H1 (cell line): ENCODE data around the gene YEATS2. TPM values are rescaled to one million over a fixed set of nuclear protein-coding genes. Genes with fewer than 3 reads are reported as not detected.

Source experiments
- BCL11A ChIP-seq, 2 experiments: IDR thresholded peaks; one replicate each; pipeline ENCODE4 v1.6.1; 2011; ENCODE audit warnings: low read depth in 2 of 2, low read length in 2 of 2, mild to moderate bottlenecking in 2 of 2
- BRCA1 ChIP-seq: IDR thresholded peaks from 2 replicates; pipeline ENCODE4 v1.6.1; 2012; ENCODE audit warnings: low read depth, low read length, improper control_type of control experiment
- CHD2 ChIP-seq: IDR thresholded peaks from 2 replicates; pipeline ENCODE4 v1.6.1; 2012; ENCODE audit warnings: low read length, improper control_type of control experiment
- CTCF ChIP-seq, 3 experiments: IDR thresholded peaks; 1 replicate in 2 of 3; 2 replicates in 1 of 3; pipeline versions ENCODE4 v1.5.1 to v1.6.1; 2011; ENCODE audit warnings: low read length in 3 of 3, mild to moderate bottlenecking in 3 of 3, inconsistent platforms in 2 of 3, low read depth in 1 of 3, moderate library complexity in 1 of 3; ENCODE audit not compliant: insufficient read depth in 1 of 3; ENCODE audit errors: control extremely low read depth in 1 of 3
- EZH2 ChIP-seq: fragments of 200-600 bp; sonication (generic); IDR thresholded peaks from 2 replicates; pipeline ENCODE4 v1.7.1; 2012; ENCODE audit warnings: low read depth, mild to moderate bottlenecking, moderate library complexity, low read length, inconsistent platforms; ENCODE audit not compliant: severe bottlenecking
- FOSL1 ChIP-seq: IDR thresholded peaks from 2 replicates; pipeline ENCODE4 v1.6.1; 2011; ENCODE audit warnings: mild to moderate bottlenecking, low read depth, low read length, moderate library complexity; ENCODE audit not compliant: insufficient read depth
- GTF2F1 ChIP-seq: IDR thresholded peaks from 2 replicates; pipeline ENCODE4 v1.6.1; 2012; ENCODE audit warnings: low read depth, low read length, improper control_type of control experiment, borderline replicate concordance
- JUND ChIP-seq: IDR thresholded peaks from 2 replicates; pipeline ENCODE4 v1.6.1; 2011; ENCODE audit warnings: mild to moderate bottlenecking, improper control_type of control experiment, low read length
- KDM4A ChIP-seq: IDR thresholded peaks from one replicate; pipeline ENCODE4 v1.7.1; 2012; ENCODE audit warnings: low read depth, mild to moderate bottlenecking, moderate library complexity, low read length, inconsistent platforms; ENCODE audit not compliant: severe bottlenecking
- KDM5A ChIP-seq: fragments of 200-600 bp; IDR thresholded peaks from 2 replicates; pipeline ENCODE4 v1.7.1; 2012; ENCODE audit warnings: mild to moderate bottlenecking, low read length, inconsistent platforms, mixed read lengths
- POLR2A ChIP-seq, 2 experiments: IDR thresholded peaks; 1 replicate in 1 of 2; 2 replicates in 1 of 2; pipeline ENCODE4 v1.6.1; 2011; ENCODE audit warnings: low read depth in 2 of 2, low read length in 2 of 2, mild to moderate bottlenecking in 2 of 2; ENCODE audit errors: control extremely low read depth in 1 of 2
- RBBP5 ChIP-seq: IDR thresholded peaks from 2 replicates; pipeline ENCODE4 v1.7.1; 2012; ENCODE audit warnings: low read depth, mild to moderate bottlenecking, inconsistent platforms, low read length, moderate library complexity, borderline replicate concordance
- RFX5 ChIP-seq: IDR thresholded peaks from 2 replicates; pipeline ENCODE4 v1.6.1; 2011; ENCODE audit warnings: low read depth, low read length, improper control_type of control experiment, borderline replicate concordance
- RNF2 ChIP-seq: fragments of 200-900, 300-1000 bp; sonication (generic); IDR thresholded peaks from 2 replicates; pipeline ENCODE4 v1.7.1; 2016; ENCODE audit warnings: borderline replicate concordance, low read depth, mild to moderate bottlenecking, antibody characterized with exemption, low read length; ENCODE audit not compliant: poor library complexity, severe bottlenecking; ENCODE audit errors: missing control alignments
- RXRA ChIP-seq: IDR thresholded peaks from 2 replicates; pipeline ENCODE4 v1.6.1; 2011; ENCODE audit warnings: low read depth, mild to moderate bottlenecking, low read length, moderate library complexity; ENCODE audit not compliant: insufficient read depth
- SAP30 ChIP-seq: fragments of 300-600 bp; sonication (generic); IDR thresholded peaks from 2 replicates; pipeline ENCODE4 v1.7.1; 2012; ENCODE audit warnings: low read length, moderate library complexity, mild to moderate bottlenecking, inconsistent platforms; ENCODE audit not compliant: insufficient read depth, insufficient replicate concordance
- SIN3A ChIP-seq, 2 experiments: IDR thresholded peaks in 1 of 2; conservative IDR thresholded peaks in 1 of 2; 2 replicates each; pipeline ENCODE4 v1.6.1; 2011 to 2012; ENCODE audit warnings: low read length in 2 of 2, improper control_type of control experiment in 1 of 2, low read depth in 1 of 2, mild to moderate bottlenecking in 1 of 2
- SP1 ChIP-seq: IDR thresholded peaks from 2 replicates; pipeline ENCODE4 v1.6.1; 2011; ENCODE audit warnings: low read depth, low read length
- SP4 ChIP-seq: IDR thresholded peaks from 2 replicates; pipeline ENCODE4 v1.6.1; 2012; ENCODE audit warnings: low read length, inconsistent platforms
- SRF ChIP-seq: IDR thresholded peaks from 2 replicates; pipeline ENCODE4 v1.6.1; 2011; ENCODE audit warnings: mild to moderate bottlenecking, low read depth, low read length, moderate library complexity
- TAF1 ChIP-seq: IDR thresholded peaks from 2 replicates; pipeline ENCODE4 v1.6.1; 2011; ENCODE audit warnings: mild to moderate bottlenecking, low read depth, low read length
- polyA plus RNA-seq, 7 experiments: library from polyadenylated mRNA; depleted of rRNA in 3 of 7; stranded (reverse) in 5 of 7; unstranded in 2 of 7; fragments of >200 nt in 5 of 7; fragments of 200-250 nt in 2 of 7; gene quantifications; 1 replicate in 5 of 7; 2 replicates in 1 of 7; 4 replicates in 1 of 7; pipeline versions ENCODE4 v1.2.1 to v1.2.3, GENCODE V29; 2011 to 2013; ENCODE audit warnings: missing spikeins in 2 of 7, mixed read lengths in 2 of 7
- total RNA-seq: library from RNA; stranded (reverse); fragmentation: NEBNext Ultra II Directional; extraction: Animal tissue kit (Norgen Biotek cat#: 25700); gene quantifications from 2 replicates; pipeline ENCODE4 v1.2.1, GENCODE V29; 2021
- TF ChIP-seq, protein P1 (sequence below): IDR thresholded peaks from 2 replicates; pipeline ENCODE4 v1.6.1; 2012; ENCODE audit warnings: inconsistent platforms

Gene YEATS2
- total and polyA plus RNA-seq, 2 of the 8 experiments (the other 6 are each of a cell fraction or from before 2014, with no cell fraction given), result 35.3 to 53.7 TPM

GRCh38 chr3:183824761-183825455 lies 127.3 kb downstream of the YEATS2 start (continued):
- no peak for TF ChIP-seq KDM5A
- TF ChIP-seq RFX5, result no peak
- peak; percentile 87; the same call in 1 of the 2 replicates for TF ChIP-seq RBBP5
- TF ChIP-seq POLR2A (IDR thresholded peaks at IDR 0.05; ENCODE audit: control extremely low read depth in 1 of 2, low read depth in 2 of 2, low read length in 2 of 2), result no peak
- TF ChIP-seq RXRA, result no peak
- no peak for TF ChIP-seq SP1
- TF ChIP-seq, protein P1, sequence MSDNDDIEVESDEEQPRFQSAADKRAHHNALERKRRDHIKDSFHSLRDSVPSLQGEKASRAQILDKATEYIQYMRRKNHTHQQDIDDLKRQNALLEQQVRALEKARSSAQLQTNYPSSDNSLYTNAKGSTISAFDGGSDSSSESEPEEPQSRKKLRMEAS, result no peak; the same call in none of the 2 replicates
- no peak for TF ChIP-seq SRF
- TF ChIP-seq GTF2F1, result no peak
- TF ChIP-seq KDM4A, result peak; percentile 98
- no peak for TF ChIP-seq SP4
- TF ChIP-seq RNF2, result no peak
- no peak for TF ChIP-seq SAP30
- no peak for TF ChIP-seq JUND
- TF ChIP-seq BCL11A (IDR thresholded peaks at IDR 0.05; ENCODE audit: low read depth in 2 of 2, low read length in 2 of 2), result no peak
- TF ChIP-seq CTCF (IDR thresholded peaks at IDR 0.05; ENCODE audit: control extremely low read depth in 1 of 3, insufficient read depth in 1 of 3, low read depth in 1 of 3, low read length in 3 of 3), result no peak
- no peak for TF ChIP-seq FOSL1
- no peak for TF ChIP-seq EZH2
- no peak for TF ChIP-seq SIN3A (conservative IDR thresholded peaks at IDR 0.05 in 1 of 2, IDR thresholded peaks at IDR 0.05 in 1 of 2; ENCODE audit: low read depth in 1 of 2, low read length in 2 of 2)
- no peak for TF ChIP-seq BRCA1
- TF ChIP-seq TAF1, result 0 out of 2 replicates have a peak, but pooled peaks have one; percentile 12
- no peak for TF ChIP-seq CHD2
